Stomach (tissue), 4 donors: ENCODE data around the gene ANKRD23.

ENCODE experiments used
- CTCF ChIP-seq, 7 experiments: fragments of 450-650 bp in 4 of 7; fragments of 200-600 bp in 3 of 7; sonication (generic) in 3 of 7; IDR thresholded peaks; one replicate each; pipeline ENCODE4 v1.5.1; 2016 to 2019; ENCODE audit warnings: antibody characterized with exemption in 7 of 7, control low read depth in 2 of 7, mild to moderate bottlenecking in 1 of 7
- POLR2AphosphoS5 ChIP-seq, 3 donors: sonication (generic); formaldehyde crosslinking; IDR thresholded peaks; one replicate each; pipeline ENCODE4 v1.6.1; 2016; ENCODE audit warnings: antibody characterized with exemption in 3 of 3

DNA sequence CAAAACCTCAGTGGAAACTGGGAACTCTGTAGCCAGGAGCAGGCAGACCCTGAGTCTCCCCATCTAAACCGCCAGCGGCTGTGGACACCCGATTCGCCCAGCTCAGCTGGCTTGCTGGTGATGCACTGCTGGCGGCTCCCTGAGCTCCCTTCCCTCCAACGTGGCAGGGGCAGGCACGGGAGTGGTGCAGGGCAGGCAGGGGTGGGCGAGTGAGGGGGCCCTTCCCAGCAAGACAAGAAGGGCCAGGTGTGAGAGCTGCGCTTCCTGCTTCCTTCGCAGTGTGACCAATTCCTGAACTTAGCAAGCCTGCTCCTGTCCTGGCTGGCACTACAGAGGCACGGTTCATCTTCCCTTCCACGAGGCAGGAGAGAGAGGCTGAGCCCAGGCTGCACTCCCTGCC is 38.4 kb upstream of the ANKRD23 start:
- TF ChIP-seq CTCF (IDR thresholded peaks at IDR 0.05) (no peak), POLR2AphosphoS5 (IDR thresholded peaks at IDR 0.05) (no peak)
